ENCODE results near the gene LYRM1.
A peak's percentile ranks its signal among the peaks of the same experiment; 100 is the strongest.

DNA sequence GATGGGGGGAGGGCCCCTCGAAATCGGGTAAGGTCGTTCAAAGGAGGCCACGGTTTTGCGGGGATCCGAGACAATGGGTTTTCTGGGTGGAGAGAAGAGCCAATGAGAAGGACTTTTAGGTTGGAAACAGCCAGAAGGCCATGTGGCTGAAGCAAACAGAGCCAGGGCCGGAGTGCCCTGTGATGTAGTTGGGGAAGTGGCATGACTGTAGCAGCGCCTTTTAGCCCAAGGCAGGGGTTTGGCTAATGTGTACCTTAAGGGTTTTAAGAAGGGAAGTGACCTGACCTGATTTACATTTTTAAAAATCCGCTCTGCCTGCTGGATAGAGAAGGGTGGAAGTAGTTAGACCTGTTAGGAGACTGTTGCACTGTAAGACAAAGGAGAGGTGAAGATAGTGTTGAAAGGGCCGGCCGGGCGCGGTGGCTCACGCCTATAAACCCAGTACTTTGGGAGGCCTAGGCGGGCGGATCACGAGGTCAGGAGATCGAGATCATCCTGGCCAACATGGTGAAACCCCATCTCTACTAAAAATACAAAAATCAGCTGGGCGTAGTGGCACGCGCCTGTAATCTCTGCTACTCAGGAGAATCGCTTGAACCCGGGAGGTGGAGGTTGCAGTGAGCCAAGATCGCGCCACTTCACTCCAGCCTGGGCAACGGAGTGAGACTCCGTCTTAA, 1.0 kb downstream of the LYRM1 start:
- TF ChIP-seq ZNF274 (IDR thresholded peaks at IDR 0.05; ENCODE audit: borderline replicate concordance, extremely low read depth, low read length) (no peak), CTCF (IDR thresholded peaks at IDR 0.05; ENCODE audit: control extremely low read depth in 1 of 3, insufficient read depth in 1 of 3, low read depth in 1 of 3, low read length in 3 of 3) (no peak), BCL11A (IDR thresholded peaks at IDR 0.05; ENCODE audit: low read depth in 2 of 2, low read length in 2 of 2) (no peak), SIN3A (conservative IDR thresholded peaks at IDR 0.05 in 1 of 2, IDR thresholded peaks at IDR 0.05 in 1 of 2; ENCODE audit: low read depth in 1 of 2, low read length in 2 of 2) (no peak), TAF1 (IDR thresholded peaks at IDR 0.05; ENCODE audit: low read depth, low read length) (peak; percentile 67; the same call in 1 of the 2 replicates), RAD21 (IDR thresholded peaks at IDR 0.05 in 1 of 2, conservative IDR thresholded peaks at IDR 0.05 in 1 of 2; ENCODE audit: low read depth in 2 of 2, low read length in 2 of 2) (no peak)
